OCI-LY1 (cell line): ENCODE data around the gene POLRMT.

Experiments used
- H2AFZ ChIP-seq: fragments of 200-600 bp; sonication (generic), shearing (Covaris generic); 2 replicates; pipeline ENCODE4 v1.6.0; 2014; ENCODE audit warnings: antibody characterized with exemption, mild to moderate bottlenecking, low read length
- H3F3A ChIP-seq: fragments of 200-600 bp; sonication (generic), shearing (Covaris generic); 2 replicates; pipeline ENCODE4 v1.6.0; 2014; ENCODE audit warnings: mild to moderate bottlenecking, antibody characterized with exemption, low read length, moderate library complexity; ENCODE audit not compliant: insufficient read depth
- H3K27ac ChIP-seq: fragments of 200-600 bp; sonication (generic); 2 replicates; pipeline ENCODE4 v1.5.1; 2014; ENCODE audit warnings: low read length, mixed run types, mild to moderate bottlenecking, low read depth; ENCODE audit not compliant: poor library complexity, severe bottlenecking
- H3K27me3 ChIP-seq: fragments of 200-600 bp; sonication (generic); 2 replicates; pipeline ENCODE4 v1.6.0; 2014; ENCODE audit warnings: antibody characterized with exemption, mild to moderate bottlenecking, low read length, moderate library complexity; ENCODE audit not compliant: insufficient read depth
- H3K36me3 ChIP-seq: fragments of 200-600 bp; sonication (generic); 2 replicates; pipeline ENCODE4 v1.6.1; 2014; ENCODE audit warnings: mild to moderate bottlenecking, antibody characterized with exemption, low read length, moderate library complexity, mixed read lengths; ENCODE audit not compliant: insufficient read depth
- H3K4me1 ChIP-seq: fragments of 200-600 bp; sonication (generic); 2 replicates; pipeline ENCODE4 v1.5.1; 2014; ENCODE audit warnings: mild to moderate bottlenecking, low read length, moderate library complexity; ENCODE audit not compliant: insufficient read depth, severe bottlenecking
- H3K4me2 ChIP-seq: fragments of 200-600 bp; sonication (generic), shearing (Covaris generic); 2 replicates; pipeline ENCODE4 v1.6.1; 2014; ENCODE audit warnings: low read length
- H3K4me3 ChIP-seq: fragments of 200-600 bp; sonication (generic); 2 replicates; pipeline ENCODE4 v1.5.1; 2014; ENCODE audit warnings: low read length, low read depth, mild to moderate bottlenecking, mixed read lengths; ENCODE audit not compliant: poor library complexity, severe bottlenecking
- H3K79me2 ChIP-seq: fragments of 200-600 bp; shearing (Covaris generic); 2 replicates; pipeline ENCODE4 v1.6.1; 2016; ENCODE audit warnings: mixed run types, low read length, mixed read lengths; ENCODE audit not compliant: insufficient read depth
- H3K9ac ChIP-seq: fragments of 200-600 bp; sonication (generic), shearing (Covaris generic); 2 replicates; pipeline ENCODE4 v1.6.1; 2014; ENCODE audit warnings: mild to moderate bottlenecking, low read length, mixed read lengths
- H3K9me2 ChIP-seq: fragments of 200-600 bp; sonication (generic), shearing (Covaris generic); 2 replicates; pipeline ENCODE4 v1.6.1; 2014; ENCODE audit warnings: low read depth, mild to moderate bottlenecking, low read length, mixed read lengths
- H3K9me3 ChIP-seq: fragments of 200-600 bp; shearing (Covaris generic); 2 replicates; pipeline ENCODE4 v1.6.1; 2014; ENCODE audit warnings: low read length, mixed read lengths
- H4K20me1 ChIP-seq: fragments of 200-600 bp; sonication (generic), shearing (Covaris generic); 2 replicates; pipeline ENCODE4 v1.6.0; 2016; ENCODE audit warnings: mild to moderate bottlenecking, low read length; ENCODE audit not compliant: insufficient read depth
- CTCF ChIP-seq: fragments of 200-600 bp; sonication (generic), shearing (Covaris generic); IDR thresholded peaks from 2 replicates; pipeline ENCODE4 v1.5.1; 2017; ENCODE audit warnings: mild to moderate bottlenecking, antibody characterized with exemption, low read length, moderate library complexity, mixed read lengths
- EZH2 ChIP-seq: fragments of 200-600 bp; sonication (generic), shearing (Covaris generic); IDR thresholded peaks from 2 replicates; pipeline ENCODE4 v1.8.0; 2017; ENCODE audit warnings: borderline replicate concordance, mixed run types, mild to moderate bottlenecking, antibody characterized with exemption, low read length, moderate library complexity, mixed read lengths

POLRMT gene

GRCh38 chr19:658916-659839 is 25.8 kb upstream of the POLRMT start:
- Histone ChIP-seq H3K27ac (peak overlapping the region; percentile 83), H3K9me2 (no peaks in the 10 kb centered on the region), H3K36me3 (peaks cover 36% of the 10 kb centered on the region), H3K79me2 (peaks cover 84% of the 10 kb centered on the region), H3K4me1 (peaks cover 50% of the 10 kb centered on the region), H3F3A (no peaks in the 10 kb centered on the region), H3K4me3 (peak overlapping the region; percentile 98), H3K27me3 (no peaks in the 10 kb centered on the region), H3K4me2 (peak overlapping the region; percentile 90), H3K9me3 (no peaks in the 10 kb centered on the region), H3K9ac (peak overlapping the region; percentile 41; the same call in 1 of the 2 replicates), H2AFZ (no peak overlapping the region), H4K20me1 (no peaks in the 10 kb centered on the region)
- no peak for TF ChIP-seq EZH2
- no peak for TF ChIP-seq CTCF

GRCh38 chr19:658059-658839 is 24.9 kb upstream of the POLRMT start:
- no peaks in the 10 kb centered on the region for H4K20me1 ChIP-seq

More at GRCh38 chr19:658059-658839, 24.9 kb upstream of the POLRMT start:
- Histone ChIP-seq H2AFZ (no peak overlapping the region), H3F3A (no peaks in the 10 kb centered on the region), H3K9ac (peak overlapping the region; percentile 41; the same call in 1 of the 2 replicates), H3K9me2 (no peaks in the 10 kb centered on the region), H3K36me3 (peaks cover 45% of the 10 kb centered on the region), H3K4me2 (peak overlapping the region; percentile 90), H3K79me2 (peaks cover 94% of the 10 kb centered on the region), H3K9me3 (no peaks in the 10 kb centered on the region), H3K27me3 (no peaks in the 10 kb centered on the region), H3K4me3 (peak overlapping the region; percentile 98), H3K4me1 (peaks cover 41% of the 10 kb centered on the region), H3K27ac (no peak overlapping the region)
- TF ChIP-seq CTCF (no peak), EZH2 (no peak)
